Left colon (tissue), 2 donors: ENCODE results near the gene UTP15. TPM values are rescaled to one million over a fixed set of nuclear protein-coding genes. Genes with fewer than 3 reads are reported as not detected.

ENCODE experiments used
- ATAC-seq: fragments of 200-7000 bp; cut with Tn5 transposase; one replicate; pipeline ENCODE4 v1.9.1; 2020; ENCODE audit warnings: mild to moderate bottlenecking, moderate library complexity
- DNase-seq, 2 donors: peaks; one replicate each; pipeline ENCODE4 v3.0.0-alpha.2; 2020
- intact Hi-C, 2 donors: fragments of 100-400 bp; cut with DNase I in 1 of 2; cut with micrococcal nuclease in 1 of 2; formaldehyde crosslinking; loops; one replicate each; pipeline versions ENCODE4 v1.11.2 to v1.14.0; 2022; cut with DNase I, micrococcal nuclease
- total RNA-seq, 2 donors: library from RNA; stranded (reverse); fragmentation: NEBNext Ultra II Directional; extraction: Animal tissue kit (Norgen Biotek cat#: 25700); gene quantifications; one replicate each; pipeline ENCODE4 v1.2.1, GENCODE V29; 2021
- donor health status: DM: no; HTN: no; CAD: no.
- donor health status: DM: yes; HTN: yes; CAD: no.

UTP15 gene
- total RNA-seq, 2 donors from 2014 or later: 9.3 to 12.4 TPM

GRCh38 chr5:73558950-73559349 lies 6.6 kb upstream of the UTP15 start:
- no peak for DNase-seq
- intact Hi-C loops: no loop called here
- ATAC-seq: no peak

GRCh38 chr5:73564018-73564417 lies 1.5 kb upstream of the UTP15 start:
- ATAC-seq (no peak), DNase-seq (no peak)
- intact Hi-C loops: no loop called here

GRCh38 chr5:73564675-73565074 lies 868 bp upstream of the UTP15 start:
- intact Hi-C loops: no loop called here
- ATAC-seq (peak; percentile 15), DNase-seq (peak in 1 of 2 donors; percentile 21)

- intact Hi-C loops: no loop called here
- peak; percentile 1 for ATAC-seq
- DNase-seq: no peak
Observed at GRCh38 chr5:73565969-73566547, 515 bp downstream of the UTP15 start.

- intact Hi-C loops: no loop called here
- ATAC-seq (no peak), DNase-seq (no peak)
Observed at GRCh38 chr5:73582285-73583145, 17.0 kb downstream of the UTP15 start.

GRCh38 chr5:73587923-73588322 lies 22.4 kb downstream of the UTP15 start:
- no peak for ATAC-seq
- DNase-seq: no peak
- intact Hi-C loops: no loop called here

GRCh38 chr5:73591102-73591695 lies 25.7 kb downstream of the UTP15 start:
- DNase-seq (no peak), ATAC-seq (peak; percentile 81)
- intact Hi-C loops: loop anchor here in 1 of 2 donors (2.0 kb wide), 1 partner anchor 202 kb away; no protein-coding TSS in a partner anchor

GRCh38 chr5:73591698-73592501 lies 26.4 kb downstream of the UTP15 start:
- DNase-seq (no peak), ATAC-seq (no peak)
- intact Hi-C loops: loop anchor here in 1 of 2 donors (2.0 kb wide), 1 partner anchor 201 kb away; no protein-coding TSS in a partner anchor

GRCh38 chr5:73592551-73592950 lies 27.0 kb downstream of the UTP15 start:
- no peak for DNase-seq
- no peak for ATAC-seq
- intact Hi-C loops: no loop called here

GRCh38 chr5:73596705-73597328 lies 31.3 kb downstream of the UTP15 start:
- ATAC-seq: peak; percentile 53
- DNase-seq: peak in 1 of 2 donors; percentile 10
- intact Hi-C loops: no loop called here

- DNase-seq (no peak), ATAC-seq (no peak)
- intact Hi-C loops: no loop called here
Observed at GRCh38 chr5:73599380-73599779, 33.8 kb downstream of the UTP15 start.

- DNase-seq (no peak), ATAC-seq (no peak)
- intact Hi-C loops: no loop called here
Observed at GRCh38 chr5:73603998-73604397, 38.5 kb downstream of the UTP15 start.

- intact Hi-C loops: no loop called here
- DNase-seq (peak; percentile 32 to 71), ATAC-seq (peak; percentile 100)
Observed at GRCh38 chr5:73605223-73606087, 39.9 kb downstream of the UTP15 start.

GRCh38 chr5:73606206-73606753 lies 40.7 kb downstream of the UTP15 start:
- intact Hi-C loops: no loop called here
- DNase-seq (no peak), ATAC-seq (peak; percentile 18)

GRCh38 chr5:73607228-73607627 lies 41.7 kb downstream of the UTP15 start:
- intact Hi-C loops: no loop called here
- DNase-seq (no peak), ATAC-seq (no peak)

GRCh38 chr5:73612799-73613198 lies 47.3 kb downstream of the UTP15 start:
- intact Hi-C loops: no loop called here
- DNase-seq (no peak), ATAC-seq (peak; percentile 47)

GRCh38 chr5:73615085-73615484 lies 49.5 kb downstream of the UTP15 start:
- ATAC-seq (peak; percentile 76), DNase-seq (no peak)
- intact Hi-C loops: no loop called here
